ENCODE results near the gene CLEC11A.

The CLEC11A gene

GRCh38 chr19:50719119-50719435 is 4.1 kb upstream of the CLEC11A start:
- no peak overlapping the region for H3K27ac ChIP-seq (ENCODE audit: extremely low read depth, low read depth, low read length)
- H3K4me3 ChIP-seq (ENCODE audit: low read depth, low read length) = peak overlapping the region; percentile 30
- CTCF ChIA-PET = no interaction called here
- no peaks in the 10 kb centered on the region for H3K9me3 ChIP-seq (ENCODE audit: control insufficient read depth, insufficient read depth, low read depth, low read length)
- POLR2A ChIA-PET = interaction anchor here (0.9 kb wide), 1 partner anchor 9 kb away, joined by 3 read pairs; no protein-coding TSS in a partner anchor
- TF ChIP-seq ZNF311 (tag by site-specific recombination; IDR thresholded peaks at IDR 0.05; ENCODE audit: borderline replicate concordance) (no peak), PATZ1 (tag by site-specific recombination; IDR thresholded peaks at IDR 0.05) (0 out of 2 replicates have a peak, but pooled peaks have one; percentile 5), ZNF596 (tag by site-specific recombination; IDR thresholded peaks at IDR 0.05) (no peak), GLIS2 (tag by site-specific recombination; IDR thresholded peaks at IDR 0.05) (0 out of 2 replicates have a peak, but pooled peaks have one; percentile 2), ZBTB17 (tag by site-specific recombination; IDR thresholded peaks at IDR 0.05) (no peak), ZNF169 (tag by site-specific recombination; IDR thresholded peaks at IDR 0.05) (no peak), SALL2 (tag by site-specific recombination; IDR thresholded peaks at IDR 0.05; ENCODE audit: borderline replicate concordance) (no peak)
- TF ChIP-seq, protein P1, sequence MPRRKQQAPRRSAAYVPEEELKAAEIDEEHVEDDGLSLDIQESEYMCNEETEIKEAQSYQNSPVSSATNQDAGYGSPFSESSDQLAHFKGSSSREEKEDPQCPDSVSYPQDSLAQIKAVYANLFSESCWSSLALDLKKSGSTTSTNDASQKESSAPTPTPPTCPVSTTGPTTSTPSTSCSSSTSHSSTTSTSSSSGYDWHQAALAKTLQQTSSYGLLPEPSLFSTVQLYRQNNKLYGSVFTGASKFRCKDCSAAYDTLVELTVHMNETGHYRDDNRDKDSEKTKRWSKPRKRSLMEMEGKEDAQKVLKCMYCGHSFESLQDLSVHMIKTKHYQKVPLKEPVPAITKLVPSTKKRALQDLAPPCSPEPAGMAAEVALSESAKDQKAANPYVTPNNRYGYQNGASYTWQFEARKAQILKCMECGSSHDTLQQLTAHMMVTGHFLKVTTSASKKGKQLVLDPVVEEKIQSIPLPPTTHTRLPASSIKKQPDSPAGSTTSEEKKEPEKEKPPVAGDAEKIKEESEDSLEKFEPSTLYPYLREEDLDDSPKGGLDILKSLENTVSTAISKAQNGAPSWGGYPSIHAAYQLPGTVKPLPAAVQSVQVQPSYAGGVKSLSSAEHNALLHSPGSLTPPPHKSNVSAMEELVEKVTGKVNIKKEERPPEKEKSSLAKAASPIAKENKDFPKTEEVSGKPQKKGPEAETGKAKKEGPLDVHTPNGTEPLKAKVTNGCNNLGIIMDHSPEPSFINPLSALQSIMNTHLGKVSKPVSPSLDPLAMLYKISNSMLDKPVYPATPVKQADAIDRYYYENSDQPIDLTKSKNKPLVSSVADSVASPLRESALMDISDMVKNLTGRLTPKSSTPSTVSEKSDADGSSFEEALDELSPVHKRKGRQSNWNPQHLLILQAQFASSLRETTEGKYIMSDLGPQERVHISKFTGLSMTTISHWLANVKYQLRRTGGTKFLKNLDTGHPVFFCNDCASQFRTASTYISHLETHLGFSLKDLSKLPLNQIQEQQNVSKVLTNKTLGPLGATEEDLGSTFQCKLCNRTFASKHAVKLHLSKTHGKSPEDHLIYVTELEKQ (tag by site-specific recombination; IDR thresholded peaks at IDR 0.05; ENCODE audit: borderline replicate concordance) = no peak
- TF ChIP-seq, protein P2, sequence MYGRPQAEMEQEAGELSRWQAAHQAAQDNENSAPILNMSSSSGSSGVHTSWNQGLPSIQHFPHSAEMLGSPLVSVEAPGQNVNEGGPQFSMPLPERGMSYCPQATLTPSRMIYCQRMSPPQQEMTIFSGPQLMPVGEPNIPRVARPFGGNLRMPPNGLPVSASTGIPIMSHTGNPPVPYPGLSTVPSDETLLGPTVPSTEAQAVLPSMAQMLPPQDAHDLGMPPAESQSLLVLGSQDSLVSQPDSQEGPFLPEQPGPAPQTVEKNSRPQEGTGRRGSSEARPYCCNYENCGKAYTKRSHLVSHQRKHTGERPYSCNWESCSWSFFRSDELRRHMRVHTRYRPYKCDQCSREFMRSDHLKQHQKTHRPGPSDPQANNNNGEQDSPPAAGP (tag by site-specific recombination; IDR thresholded peaks at IDR 0.05) = no peak
- peaks cover under 1% of the 10 kb centered on the region; the same call in 1 of the 2 replicates for H3K4me1 ChIP-seq (ENCODE audit: control insufficient read depth, insufficient read depth, low read length)
- H3K36me3 ChIP-seq (ENCODE audit: control insufficient read depth in 2 of 2, insufficient read depth in 1 of 2, low read length in 2 of 2) = no peaks in the 10 kb centered on the region

GRCh38 chr19:50719566-50719965 is 3.6 kb upstream of the CLEC11A start, which contains the start of gene SHANK1:
SHANK1 (minus strand) TSS chr19:50719802; CDS start chr19:50716919, 2,883 bp downstream.
- Histone ChIP-seq H3K4me3 (ENCODE audit: low read depth, low read length) (peak within 1 kb of the TSS; percentile 30), H3K27ac (ENCODE audit: extremely low read depth, low read depth, low read length) (no peak within 1 kb of the TSS), H3K4me1 (ENCODE audit: control insufficient read depth, insufficient read depth, low read length) (peaks cover 3% of the 10 kb centered on the region; the same call in 1 of the 2 replicates), H3K36me3 (ENCODE audit: control insufficient read depth in 2 of 2, insufficient read depth in 1 of 2, low read length in 2 of 2) (no peaks in the 10 kb centered on the region), H3K9me3 (ENCODE audit: control insufficient read depth, insufficient read depth, low read depth, low read length) (no peaks in the 10 kb centered on the region)
- CTCF ChIA-PET = interaction anchor here (1.2 to 1.9 kb wide), 3 partner anchors 14 to 64 kb away, joined by 3 to 6 read pairs (median 3); no protein-coding TSS in a partner anchor
- POLR2A ChIA-PET = no interaction called here
- peak; percentile 40 for TF ChIP-seq SP3 (tag by site-specific recombination; IDR thresholded peaks at IDR 0.05)
- TF ChIP-seq, protein P3, sequence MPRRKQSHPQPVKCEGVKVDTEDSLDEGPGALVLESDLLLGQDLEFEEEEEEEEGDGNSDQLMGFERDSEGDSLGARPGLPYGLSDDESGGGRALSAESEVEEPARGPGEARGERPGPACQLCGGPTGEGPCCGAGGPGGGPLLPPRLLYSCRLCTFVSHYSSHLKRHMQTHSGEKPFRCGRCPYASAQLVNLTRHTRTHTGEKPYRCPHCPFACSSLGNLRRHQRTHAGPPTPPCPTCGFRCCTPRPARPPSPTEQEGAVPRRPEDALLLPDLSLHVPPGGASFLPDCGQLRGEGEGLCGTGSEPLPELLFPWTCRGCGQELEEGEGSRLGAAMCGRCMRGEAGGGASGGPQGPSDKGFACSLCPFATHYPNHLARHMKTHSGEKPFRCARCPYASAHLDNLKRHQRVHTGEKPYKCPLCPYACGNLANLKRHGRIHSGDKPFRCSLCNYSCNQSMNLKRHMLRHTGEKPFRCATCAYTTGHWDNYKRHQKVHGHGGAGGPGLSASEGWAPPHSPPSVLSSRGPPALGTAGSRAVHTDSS (tag by site-specific recombination; IDR thresholded peaks at IDR 0.05) = peak; percentile 85; the same call in 1 of the 2 replicates
- peak; percentile 85; the same call in 1 of the 2 replicates for TF ChIP-seq ZNF560 (tag by site-specific recombination; IDR thresholded peaks at IDR 0.05; ENCODE audit: borderline replicate concordance)
- TF ChIP-seq, protein P2 (tag by site-specific recombination; IDR thresholded peaks at IDR 0.05) = peak; percentile 39; the same call in 1 of the 2 replicates
- TF ChIP-seq, protein P4, sequence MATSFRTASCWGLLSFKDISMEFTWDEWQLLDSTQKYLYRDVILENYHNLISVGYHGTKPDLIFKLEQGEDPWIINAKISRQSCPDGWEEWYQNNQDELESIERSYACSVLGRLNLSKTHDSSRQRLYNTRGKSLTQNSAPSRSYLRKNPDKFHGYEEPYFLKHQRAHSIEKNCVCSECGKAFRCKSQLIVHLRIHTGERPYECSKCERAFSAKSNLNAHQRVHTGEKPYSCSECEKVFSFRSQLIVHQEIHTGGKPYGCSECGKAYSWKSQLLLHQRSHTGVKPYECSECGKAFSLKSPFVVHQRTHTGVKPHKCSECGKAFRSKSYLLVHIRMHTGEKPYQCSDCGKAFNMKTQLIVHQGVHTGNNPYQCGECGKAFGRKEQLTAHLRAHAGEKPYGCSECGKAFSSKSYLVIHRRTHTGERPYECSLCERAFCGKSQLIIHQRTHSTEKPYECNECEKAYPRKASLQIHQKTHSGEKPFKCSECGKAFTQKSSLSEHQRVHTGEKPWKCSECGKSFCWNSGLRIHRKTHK (tag by site-specific recombination; IDR thresholded peaks at IDR 0.05) = no peak
- TF ChIP-seq ZFHX2 (tag by site-specific recombination; conservative IDR thresholded peaks at IDR 0.05) = peak; percentile 54
- peak; percentile 32; the same call in 1 of the 2 replicates for TF ChIP-seq KLF8 (tag by site-specific recombination; IDR thresholded peaks at IDR 0.05)
- peak; percentile 59; the same call in 1 of the 2 replicates for TF ChIP-seq ZNF335 (tag by site-specific recombination; conservative IDR thresholded peaks at IDR 0.05)
- no peak for TF ChIP-seq ZNF140 (tag by site-specific recombination; IDR thresholded peaks at IDR 0.05)
- TF ChIP-seq ZNF221 (tag by site-specific recombination; IDR thresholded peaks at IDR 0.05; ENCODE audit: borderline replicate concordance) = no peak
- peak; percentile 25; the same call in 1 of the 2 replicates for TF ChIP-seq SP2 (tag by site-specific recombination; IDR thresholded peaks at IDR 0.05)
- TF ChIP-seq ZFP69B (tag by site-specific recombination; IDR thresholded peaks at IDR 0.05) = no peak
- TF ChIP-seq KLF16 (tag by site-specific recombination; IDR thresholded peaks at IDR 0.05) = peak; percentile 48; the same call in 1 of the 2 replicates
- TF ChIP-seq EGR2 (tag by site-specific recombination; IDR thresholded peaks at IDR 0.05; ENCODE audit: low read depth) = peak; percentile 28; the same call in 1 of the 2 replicates
